IMR-90 (cell line): ENCODE measurements around the gene CLDN15.

Experiments
- BHLHE40 ChIP-seq: fragments of 150-350 bp; IDR thresholded peaks from 2 replicates; pipeline ENCODE4 v1.6.1; 2016; ENCODE audit warnings: mild to moderate bottlenecking, low read depth, low read length
- CEBPB ChIP-seq: IDR thresholded peaks from 2 replicates; pipeline ENCODE4 v1.6.1; 2012; ENCODE audit warnings: low read depth, low read length, improper control_type of control experiment
- CTCF ChIP-seq: conservative IDR thresholded peaks from 2 replicates; pipeline ENCODE4 v1.5.1; 2012; ENCODE audit warnings: mild to moderate bottlenecking, low read depth, low read length, improper control_type of control experiment
- FOS ChIP-seq: fragments of 150-350 bp; IDR thresholded peaks from 2 replicates; pipeline ENCODE4 v1.6.1; 2016; ENCODE audit warnings: low read depth, low read length
- MAFK ChIP-seq: IDR thresholded peaks from 2 replicates; pipeline ENCODE4 v1.6.1; 2012; ENCODE audit warnings: low read depth, low read length, improper control_type of control experiment
- MAZ ChIP-seq: IDR thresholded peaks from 2 replicates; pipeline ENCODE4 v1.6.1; 2012; ENCODE audit warnings: low read depth, mild to moderate bottlenecking, low read length, improper control_type of control experiment, moderate library complexity, borderline replicate concordance
- MXI1 ChIP-seq: IDR thresholded peaks from 2 replicates; pipeline ENCODE4 v1.6.1; 2012; ENCODE audit warnings: low read depth, mild to moderate bottlenecking, low read length, moderate library complexity, borderline replicate concordance
- NFE2L2 ChIP-seq: fragments of 150-350 bp; IDR thresholded peaks from 2 replicates; pipeline ENCODE4 v1.6.1; 2016; ENCODE audit warnings: low read depth, mild to moderate bottlenecking, low read length
- POLR2A ChIP-seq: IDR thresholded peaks from 2 replicates; pipeline ENCODE4 v1.6.1; 2012; ENCODE audit warnings: mild to moderate bottlenecking, low read depth, low read length
- RAD21 ChIP-seq: IDR thresholded peaks from 2 replicates; pipeline ENCODE4 v1.6.1; 2012; ENCODE audit warnings: low read length, improper control_type of control experiment
- RCOR1 ChIP-seq: IDR thresholded peaks from 2 replicates; pipeline ENCODE4 v1.6.1; 2012; ENCODE audit warnings: mild to moderate bottlenecking, low read length, improper control_type of control experiment; ENCODE audit not compliant: insufficient replicate concordance
- RFX5 ChIP-seq: IDR thresholded peaks from 2 replicates; pipeline ENCODE4 v1.8.0; 2012; ENCODE audit warnings: low read depth, mild to moderate bottlenecking, low read length, moderate library complexity
- SMC3 ChIP-seq: fragments of 150-350 bp; IDR thresholded peaks from 2 replicates; pipeline ENCODE4 v1.6.1; 2016; ENCODE audit warnings: low read depth, mild to moderate bottlenecking, antibody characterized with exemption, low read length, moderate library complexity
- TF ChIP-seq, protein P1 (sequence below): fragments of 150-350 bp; IDR thresholded peaks from 2 replicates; pipeline ENCODE4 v1.6.1; 2017; ENCODE audit warnings: mild to moderate bottlenecking, antibody characterized with exemption, low read length, low read depth

DNA sequence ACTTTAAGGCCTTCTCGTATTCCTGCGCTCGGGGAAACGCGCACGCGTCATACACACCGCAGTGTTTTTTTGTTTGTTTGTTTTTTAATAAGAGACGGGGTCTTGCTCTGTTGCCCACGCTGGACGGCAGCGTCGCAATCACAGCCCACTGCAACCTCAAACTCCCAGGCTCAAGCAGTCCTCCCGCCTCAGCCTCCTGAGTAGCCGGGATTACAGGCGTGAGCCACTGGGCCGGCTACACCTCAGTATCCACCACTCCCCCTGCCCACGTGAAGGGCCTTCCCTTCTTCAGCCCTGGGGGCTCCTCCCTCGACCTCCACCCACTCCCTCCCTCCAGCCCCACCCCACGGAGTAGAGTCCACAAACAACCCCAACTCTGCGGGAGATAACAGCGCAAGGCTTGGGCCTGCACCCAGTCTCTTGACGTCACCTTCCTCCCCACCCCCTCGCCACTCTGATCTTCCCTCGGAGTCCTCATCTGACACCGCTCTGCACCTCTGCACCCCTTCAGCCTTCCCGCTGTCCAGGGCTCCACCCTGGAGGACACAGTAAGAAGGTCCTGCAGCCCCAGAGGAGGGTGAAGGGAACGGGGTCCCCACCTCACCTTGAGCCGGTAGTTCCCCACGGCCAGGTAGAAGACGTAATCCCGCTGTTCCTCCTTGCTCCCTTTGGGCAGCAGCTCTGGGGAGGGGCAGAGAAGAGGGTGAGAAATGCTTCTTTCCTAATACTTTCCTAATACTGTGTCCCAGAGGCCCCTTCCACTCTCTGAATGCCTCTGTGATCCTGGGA lies 2.8 kb upstream of the CLDN15 start:
- no peak for TF ChIP-seq POLR2A
- TF ChIP-seq CEBPB: no peak
- no peak for TF ChIP-seq CTCF
- TF ChIP-seq RCOR1: no peak
- no peak for TF ChIP-seq RFX5
- TF ChIP-seq RAD21: no peak
- no peak for TF ChIP-seq MXI1
- no peak for TF ChIP-seq MAZ
- TF ChIP-seq BHLHE40: no peak
- TF ChIP-seq, protein P1, sequence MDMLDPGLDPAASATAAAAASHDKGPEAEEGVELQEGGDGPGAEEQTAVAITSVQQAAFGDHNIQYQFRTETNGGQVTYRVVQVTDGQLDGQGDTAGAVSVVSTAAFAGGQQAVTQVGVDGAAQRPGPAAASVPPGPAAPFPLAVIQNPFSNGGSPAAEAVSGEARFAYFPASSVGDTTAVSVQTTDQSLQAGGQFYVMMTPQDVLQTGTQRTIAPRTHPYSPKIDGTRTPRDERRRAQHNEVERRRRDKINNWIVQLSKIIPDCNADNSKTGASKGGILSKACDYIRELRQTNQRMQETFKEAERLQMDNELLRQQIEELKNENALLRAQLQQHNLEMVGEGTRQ: no peak
- TF ChIP-seq MAFK: no peak
- no peak for TF ChIP-seq SMC3
- no peak for TF ChIP-seq NFE2L2
- TF ChIP-seq FOS: no peak
